ENCODE measurements around the gene TTC9B.

The TTC9B gene

DNA sequence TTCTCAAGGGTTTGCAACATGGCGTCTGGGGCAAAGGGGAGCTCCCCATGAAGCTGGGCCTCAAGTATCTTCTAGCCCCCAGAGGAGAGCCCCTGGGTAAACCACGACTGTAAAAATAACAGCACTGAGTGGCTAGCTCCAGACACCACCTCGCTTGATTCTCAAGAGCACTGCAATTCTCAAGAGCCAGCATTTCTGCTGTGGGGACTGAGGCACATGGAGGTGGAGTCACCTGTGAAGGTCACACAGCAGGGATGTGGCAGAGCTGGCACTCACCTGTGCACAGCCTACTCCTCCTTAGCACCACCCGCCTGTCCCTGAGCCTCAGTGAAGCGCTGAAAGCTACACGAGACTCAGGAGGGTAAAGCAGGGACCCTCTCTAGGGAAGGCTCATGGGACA is 29.0 kb upstream of the TTC9B start:
- Histone ChIP-seq H3K18ac (ENCODE audit: low read length) (no peak overlapping the region), H2AK5ac (ENCODE audit: low read length) (no peak overlapping the region), H3K4me1 (ENCODE audit: control insufficient read depth, low read depth, low read length) (no peaks in the 10 kb centered on the region), H3K4me3 (ENCODE audit: low read length) (no peak overlapping the region), H2BK120ac (ENCODE audit: low read depth, low read length) (no peak overlapping the region), H3K27ac (ENCODE audit: low read depth, low read length) (no peak overlapping the region), H3K56ac (ENCODE audit: low read length) (no peak overlapping the region), H3K27me3 (ENCODE audit: insufficient read depth, low read length, poor library complexity) (no peaks in the 10 kb centered on the region), H3K9ac (ENCODE audit: low read length) (no peak overlapping the region), H2BK15ac (replicated peaks; ENCODE audit: low read depth) (no peak overlapping the region), H2BK5ac (ENCODE audit: low read length) (no peak overlapping the region), H3K4ac (ENCODE audit: low read depth, low read length) (no peak overlapping the region), H3K79me1 (ENCODE audit: low read length) (peaks cover 8% of the 10 kb centered on the region), H4K5ac (ENCODE audit: low read length) (no peak overlapping the region), H3K36me3 (ENCODE audit: control insufficient read depth, insufficient read depth, low read length) (no peaks in the 10 kb centered on the region), H3K23ac (ENCODE audit: low read length) (no peak overlapping the region), H4K8ac (ENCODE audit: low read depth, low read length) (no peak overlapping the region), H3K4me2 (ENCODE audit: low read length) (no peak overlapping the region), H3K79me2 (ENCODE audit: control insufficient read depth, insufficient read depth, low read length) (no peaks in the 10 kb centered on the region)
- no peak for DNase-seq
- WGBS (ENCODE audit: extremely low coverage, insufficient coverage, low lambda C conversion rate): no CpG with 5 or more reads among the region's 6 CpGs

DNA sequence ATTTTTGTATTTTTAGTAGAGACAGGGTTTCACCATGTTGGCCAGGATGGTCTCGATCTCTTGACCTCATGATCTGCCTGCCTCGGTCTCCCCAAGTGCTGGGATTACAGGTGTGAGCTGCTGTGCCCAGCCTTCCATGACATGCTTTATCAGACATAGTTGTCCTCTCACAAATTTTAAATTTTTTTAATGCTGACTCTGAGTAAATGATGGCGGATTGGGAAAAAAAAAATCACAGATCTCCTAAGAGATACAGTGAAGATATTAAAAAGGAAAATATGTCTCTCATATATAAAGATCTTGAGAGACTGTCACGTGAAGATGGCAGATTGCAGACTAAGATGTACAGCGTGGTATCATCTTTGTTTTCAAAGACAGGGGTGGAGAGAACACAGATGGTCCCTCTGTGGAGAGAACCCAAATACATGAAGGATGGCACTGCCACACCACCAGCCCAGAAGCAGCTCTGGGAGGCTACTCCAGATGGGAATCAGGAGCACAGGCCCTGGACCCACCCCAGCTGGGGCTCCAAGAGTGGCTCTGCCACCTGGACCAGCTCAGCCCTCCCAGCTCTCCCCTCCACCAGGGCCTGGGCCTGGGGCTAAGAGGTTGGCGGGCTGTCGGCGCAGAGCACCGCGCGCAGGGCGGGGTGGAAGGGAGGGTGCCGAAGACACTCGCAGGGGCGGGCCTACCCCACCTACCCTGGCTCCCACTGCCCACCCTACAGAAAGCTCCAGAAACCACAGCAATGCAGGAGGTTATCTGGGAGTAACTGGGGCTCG is 28.3 kb upstream of the TTC9B start:
- no peak overlapping the region for H3K4me2 ChIP-seq (ENCODE audit: low read length)
- H4K5ac ChIP-seq (ENCODE audit: low read length): no peak overlapping the region
- no peak overlapping the region for H4K8ac ChIP-seq (ENCODE audit: low read depth, low read length)

GRCh38 chr19:40245506-40246128 is 27.4 kb upstream of the TTC9B start:
- Histone ChIP-seq H3K27ac (ENCODE audit: low read depth, low read length) (no peak overlapping the region), H3K9ac (ENCODE audit: low read length) (no peak overlapping the region), H2AK5ac (ENCODE audit: low read length) (no peak overlapping the region), H3K27me3 (ENCODE audit: insufficient read depth, low read length, poor library complexity) (no peaks in the 10 kb centered on the region), H3K4me3 (ENCODE audit: low read length) (no peak overlapping the region), H2BK15ac (replicated peaks; ENCODE audit: low read depth) (no peak overlapping the region), H4K5ac (ENCODE audit: low read length) (no peak overlapping the region), H3K79me2 (ENCODE audit: control insufficient read depth, insufficient read depth, low read length) (no peaks in the 10 kb centered on the region), H4K8ac (ENCODE audit: low read depth, low read length) (no peak overlapping the region), H3K4ac (ENCODE audit: low read depth, low read length) (no peak overlapping the region), H3K4me1 (ENCODE audit: control insufficient read depth, low read depth, low read length) (no peaks in the 10 kb centered on the region), H3K36me3 (ENCODE audit: control insufficient read depth, insufficient read depth, low read length) (peaks cover 1% of the 10 kb centered on the region), H3K56ac (ENCODE audit: low read length) (no peak overlapping the region), H2BK5ac (ENCODE audit: low read length) (no peak overlapping the region), H3K4me2 (ENCODE audit: low read length) (no peak overlapping the region), H2BK120ac (ENCODE audit: low read depth, low read length) (no peak overlapping the region), H3K23ac (ENCODE audit: low read length) (no peak overlapping the region), H3K79me1 (ENCODE audit: low read length) (peaks cover 5% of the 10 kb centered on the region), H3K18ac (ENCODE audit: low read length) (no peak overlapping the region)
- no CpG with 5 or more reads among the region's 9 CpGs for WGBS (ENCODE audit: extremely low coverage, insufficient coverage, low lambda C conversion rate)
- DNase-seq: no peak

More for the DNA sequence above, 28.3 kb upstream of the TTC9B start:
- no CpG with 5 or more reads among the region's 16 CpGs for WGBS (ENCODE audit: extremely low coverage, insufficient coverage, low lambda C conversion rate)
- Histone ChIP-seq H3K79me1 (ENCODE audit: low read length) (peaks cover 5% of the 10 kb centered on the region), H3K4me1 (ENCODE audit: control insufficient read depth, low read depth, low read length) (no peaks in the 10 kb centered on the region), H3K27me3 (ENCODE audit: insufficient read depth, low read length, poor library complexity) (no peaks in the 10 kb centered on the region), H2BK15ac (replicated peaks; ENCODE audit: low read depth) (no peak overlapping the region), H3K36me3 (ENCODE audit: control insufficient read depth, insufficient read depth, low read length) (peaks cover 1% of the 10 kb centered on the region), H3K4ac (ENCODE audit: low read depth, low read length) (no peak overlapping the region), H3K56ac (ENCODE audit: low read length) (no peak overlapping the region), H2BK120ac (ENCODE audit: low read depth, low read length) (no peak overlapping the region), H3K18ac (ENCODE audit: low read length) (no peak overlapping the region), H2BK5ac (ENCODE audit: low read length) (no peak overlapping the region), H2AK5ac (ENCODE audit: low read length) (no peak overlapping the region), H3K4me3 (ENCODE audit: low read length) (no peak overlapping the region), H3K27ac (ENCODE audit: low read depth, low read length) (no peak overlapping the region), H3K79me2 (ENCODE audit: control insufficient read depth, insufficient read depth, low read length) (no peaks in the 10 kb centered on the region), H3K9ac (ENCODE audit: low read length) (no peak overlapping the region), H3K23ac (ENCODE audit: low read length) (no peak overlapping the region)
- DNase-seq: no peak

DNA sequence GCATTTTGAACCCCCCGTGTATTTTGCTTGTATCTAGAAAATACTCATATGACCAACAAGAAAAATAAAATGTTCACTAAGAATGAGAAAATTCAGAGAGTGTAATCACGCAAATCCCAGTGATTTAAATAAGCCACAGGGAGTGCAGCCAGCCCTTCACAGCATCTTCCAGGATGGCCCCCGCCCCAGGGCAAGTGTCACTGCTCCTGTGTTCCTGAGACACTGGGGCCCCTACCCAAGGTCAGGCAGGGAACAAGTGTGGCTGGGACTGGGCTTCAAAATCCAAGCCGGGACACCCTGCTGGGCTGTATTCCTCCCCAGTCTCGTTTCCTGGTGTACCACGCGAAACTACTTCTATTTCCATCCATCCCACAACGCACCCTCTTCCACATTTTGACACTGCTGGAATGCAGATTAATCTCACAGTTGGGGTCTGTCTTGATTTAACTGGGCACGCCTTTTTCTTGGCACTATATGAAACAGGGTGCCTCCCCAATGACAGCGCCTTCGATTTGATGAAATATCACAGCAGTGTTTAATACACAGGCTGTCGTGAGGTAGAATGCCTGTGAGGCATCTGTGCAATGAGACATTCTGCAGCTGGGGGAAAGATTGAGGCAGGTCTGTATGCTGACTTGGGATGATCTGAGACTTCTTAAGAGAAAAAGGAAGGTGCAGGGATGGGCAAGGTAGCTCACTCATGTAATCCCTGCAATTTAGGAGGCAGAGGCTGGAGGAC is 26.6 kb upstream of the TTC9B start:
- no peak overlapping the region for H3K56ac ChIP-seq (ENCODE audit: low read length)
- H2BK120ac ChIP-seq (ENCODE audit: low read depth, low read length): no peak overlapping the region
- no peak overlapping the region for H3K4me2 ChIP-seq (ENCODE audit: low read length)
- H2BK15ac ChIP-seq (replicated peaks; ENCODE audit: low read depth): no peak overlapping the region
- H3K18ac ChIP-seq (ENCODE audit: low read length): no peak overlapping the region
- H4K5ac ChIP-seq (ENCODE audit: low read length): no peak overlapping the region
- H3K4me3 ChIP-seq (ENCODE audit: low read length): no peak overlapping the region
- peaks cover 5% of the 10 kb centered on the region for H3K79me1 ChIP-seq (ENCODE audit: low read length)
- H3K9ac ChIP-seq (ENCODE audit: low read length): no peak overlapping the region
- DNase-seq: no peak
- no peak overlapping the region for H3K23ac ChIP-seq (ENCODE audit: low read length)
- H2AK5ac ChIP-seq (ENCODE audit: low read length): no peak overlapping the region
- H3K27me3 ChIP-seq (ENCODE audit: insufficient read depth, low read length, poor library complexity): no peaks in the 10 kb centered on the region
- H4K8ac ChIP-seq (ENCODE audit: low read depth, low read length): no peak overlapping the region
- H3K4ac ChIP-seq (ENCODE audit: low read depth, low read length): no peak overlapping the region
- WGBS (ENCODE audit: extremely low coverage, insufficient coverage, low lambda C conversion rate): no CpG with 5 or more reads among the region's 12 CpGs
- no peaks in the 10 kb centered on the region for H3K4me1 ChIP-seq (ENCODE audit: control insufficient read depth, low read depth, low read length)
- no peak overlapping the region for H3K27ac ChIP-seq (ENCODE audit: low read depth, low read length)
- no peak overlapping the region for H2BK5ac ChIP-seq (ENCODE audit: low read length)
- no peaks in the 10 kb centered on the region for H3K79me2 ChIP-seq (ENCODE audit: control insufficient read depth, insufficient read depth, low read length)
- H3K36me3 ChIP-seq (ENCODE audit: control insufficient read depth, insufficient read depth, low read length): peaks cover 1% of the 10 kb centered on the region

DNA sequence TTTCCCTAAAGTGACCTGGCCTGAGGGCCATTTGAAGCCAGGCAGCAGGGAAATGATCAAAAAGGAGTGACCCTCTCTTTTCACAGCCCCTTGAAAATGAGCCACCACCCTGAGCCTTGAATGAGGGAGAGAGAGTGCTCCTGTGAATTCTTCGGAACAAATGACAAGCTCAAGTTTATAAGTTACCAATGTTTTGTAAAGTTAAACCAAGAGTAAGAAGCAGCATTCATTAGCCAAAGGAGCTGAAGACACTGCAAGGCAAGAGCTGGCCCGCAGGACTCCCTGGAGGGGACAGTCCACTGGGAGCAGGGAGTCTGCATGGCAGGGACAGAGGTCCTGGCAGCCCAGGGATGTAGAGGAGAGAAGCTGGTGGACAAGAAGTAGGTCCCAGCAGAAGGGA is 25.0 kb upstream of the TTC9B start:
- no CpG with 5 or more reads among the region's 2 CpGs for WGBS (ENCODE audit: extremely low coverage, insufficient coverage, low lambda C conversion rate)
- H3K4me1 ChIP-seq (ENCODE audit: control insufficient read depth, low read depth, low read length): no peaks in the 10 kb centered on the region

More for the DNA sequence above, 25.0 kb upstream of the TTC9B start:
- no peaks in the 10 kb centered on the region for H3K27me3 ChIP-seq (ENCODE audit: insufficient read depth, low read length, poor library complexity)
- no peak overlapping the region for H4K5ac ChIP-seq (ENCODE audit: low read length)
- no peak overlapping the region for H3K4me2 ChIP-seq (ENCODE audit: low read length)
- H3K56ac ChIP-seq (ENCODE audit: low read length): no peak overlapping the region
- no peak overlapping the region for H3K4me3 ChIP-seq (ENCODE audit: low read length)
- H3K79me2 ChIP-seq (ENCODE audit: control insufficient read depth, insufficient read depth, low read length): no peaks in the 10 kb centered on the region
- no peak for DNase-seq
- no peak overlapping the region for H2BK120ac ChIP-seq (ENCODE audit: low read depth, low read length)
- H4K8ac ChIP-seq (ENCODE audit: low read depth, low read length): no peak overlapping the region
- no peak overlapping the region for H2AK5ac ChIP-seq (ENCODE audit: low read length)
- H3K18ac ChIP-seq (ENCODE audit: low read length): no peak overlapping the region
- H3K27ac ChIP-seq (ENCODE audit: low read depth, low read length): no peak overlapping the region
- H2BK15ac ChIP-seq (replicated peaks; ENCODE audit: low read depth): no peak overlapping the region
- no peak overlapping the region for H3K9ac ChIP-seq (ENCODE audit: low read length)
- peaks cover 1% of the 10 kb centered on the region for H3K36me3 ChIP-seq (ENCODE audit: control insufficient read depth, insufficient read depth, low read length)
- peaks cover 5% of the 10 kb centered on the region for H3K79me1 ChIP-seq (ENCODE audit: low read length)
- H3K4ac ChIP-seq (ENCODE audit: low read depth, low read length): no peak overlapping the region
- no peak overlapping the region for H3K23ac ChIP-seq (ENCODE audit: low read length)
- no peak overlapping the region for H2BK5ac ChIP-seq (ENCODE audit: low read length)

All from mesendoderm (in vitro differentiated cells).